ENCODE results near the gene ATP7A. TPM values are rescaled to one million over a fixed set of nuclear protein-coding genes. Genes with fewer than 3 reads are reported as not detected.
"Not testable (repeated sequence)": the region's sequence is repeated elsewhere in the genome, so short reads cannot be mapped to it uniquely, and the experiment has no call there.

The ATP7A gene
- total RNA-seq, result 10 to 100 TPM; 19.9 to 33.2 (median 26.8) TPM

GRCh38 chrX:77910108-77910840 lies at the start of gene ATP7A:
Gene ATP7A (plus strand): TSS chrX:77910693. CDS start chrX:77971642, 60,949 bp downstream.
- peak; percentile 92 to 94 for DNase-seq (ENCODE audit: low spot score in 2 of 2)
- Histone ChIP-seq H3K4me3 (peak within 1 kb of the TSS; percentile 58), H3K27me3 (no peaks in the 10 kb centered on the region), H3K9me3 (no peaks in the 10 kb centered on the region), H3K4me1 (peaks cover 14% of the 10 kb centered on the region), H3K36me3 (peaks cover 2% of the 10 kb centered on the region), H3K27ac (peak within 1 kb of the TSS; percentile 86)
- TF ChIP-seq POLR2A (IDR thresholded peaks at IDR 0.05) (no peak), CTCF (IDR thresholded peaks at IDR 0.05) (peak; percentile 46 to 59)
- WGBS, result 37% methylated on average over 32 of the region's 36 CpGs

- Histone ChIP-seq H3K36me3 (peaks cover 7% of the 10 kb centered on the region), H3K4me3 (no peak overlapping the region), H3K27ac (no peak overlapping the region), H3K27me3 (no peaks in the 10 kb centered on the region), H3K4me1 (no peaks in the 10 kb centered on the region), H3K9me3 (no peaks in the 10 kb centered on the region)
- no peak for TF ChIP-seq POLR2A (IDR thresholded peaks at IDR 0.05)
- WGBS, result 91% methylated on average over 8 of the region's 8 CpGs
- DNase-seq (ENCODE audit: low spot score in 2 of 2), result no peak
Observed at GRCh38 chrX:77875372-77875771, 35.1 kb upstream of the ATP7A start.

- not testable (repeated sequence) for H3K4me1 ChIP-seq; H3K4me3 ChIP-seq; H3K9me3 ChIP-seq; H3K27me3 ChIP-seq; H3K27ac ChIP-seq; DNase-seq (ENCODE audit: low spot score in 2 of 2); H3K36me3 ChIP-seq
- WGBS, result 92% methylated on average over 4 of the region's 4 CpGs
Observed at GRCh38 chrX:77881418-77881817, 29.1 kb upstream of the ATP7A start.

GRCh38 chrX:77892887-77893286 lies 17.6 kb upstream of the ATP7A start:
- DNase-seq (ENCODE audit: low spot score in 2 of 2), result no peak
- no peaks in the 10 kb centered on the region for H3K36me3 ChIP-seq
- peaks cover 17% of the 10 kb centered on the region for H3K4me1 ChIP-seq
- H3K4me3 ChIP-seq, result no peak overlapping the region
- H3K27ac ChIP-seq, result no peak overlapping the region
- H3K27me3 ChIP-seq, result no peaks in the 10 kb centered on the region
- no peaks in the 10 kb centered on the region for H3K9me3 ChIP-seq
- TF ChIP-seq POLR2A (IDR thresholded peaks at IDR 0.05) (no peak), CTCF (IDR thresholded peaks at IDR 0.05) (no peak), POLR2AphosphoS5 (IDR thresholded peaks at IDR 0.05) (no peak), EP300 (IDR thresholded peaks at IDR 0.05) (no peak)
- 93% methylated on average over 2 of the region's 2 CpGs for WGBS

- H3K27ac ChIP-seq, result no peak overlapping the region
- 67% methylated on average over 10 of the region's 10 CpGs for WGBS
Observed at GRCh38 chrX:77893713-77894112, 16.8 kb upstream of the ATP7A start.

More at GRCh38 chrX:77893713-77894112, 16.8 kb upstream of the ATP7A start:
- H3K9me3 ChIP-seq, result no peaks in the 10 kb centered on the region
- peaks cover 17% of the 10 kb centered on the region for H3K4me1 ChIP-seq
- no peak for TF ChIP-seq POLR2AphosphoS5 (IDR thresholded peaks at IDR 0.05)
- no peak for TF ChIP-seq POLR2A (IDR thresholded peaks at IDR 0.05)
- no peak for TF ChIP-seq CTCF (IDR thresholded peaks at IDR 0.05)
- TF ChIP-seq EP300 (IDR thresholded peaks at IDR 0.05), result no peak
- H3K27me3 ChIP-seq, result no peaks in the 10 kb centered on the region
- no peaks in the 10 kb centered on the region for H3K36me3 ChIP-seq
- DNase-seq (ENCODE audit: low spot score in 2 of 2), result no peak
- peak overlapping the region; percentile 59 for H3K4me3 ChIP-seq

Measured in suprapubic skin (tissue), 4 donors.